Testis (tissue), 3 donors: ENCODE results near the gene SPATA19. TPM values are rescaled to one million over a fixed set of nuclear protein-coding genes. Genes with fewer than 3 reads are reported as not detected.

Source experiments
- DNase-seq: peaks from one replicate; pipeline ENCODE4 v3.0.0-alpha.2; 2019
- H3K27ac ChIP-seq, 2 donors: fragments of 200-600 bp; sonication (generic); one replicate each; pipeline ENCODE4 v1.5.1; 2019
- H3K27me3 ChIP-seq: fragments of 200-600 bp; sonication (generic); one replicate; pipeline ENCODE4 v1.5.1; 2019
- H3K36me3 ChIP-seq: fragments of 200-600 bp; sonication (generic); one replicate; pipeline ENCODE4 v1.5.1; 2017; ENCODE audit warnings: low read depth; ENCODE audit errors: missing control alignments
- H3K4me1 ChIP-seq: fragments of 200-600 bp; sonication (generic); one replicate; pipeline ENCODE4 v1.5.1; 2019
- H3K4me3 ChIP-seq, 2 donors: fragments of 200-600 bp; sonication (generic); one replicate each; pipeline ENCODE4 v1.5.1; 2017 to 2019
- H3K9me3 ChIP-seq: fragments of 200-600 bp; sonication (generic); one replicate; pipeline ENCODE4 v1.5.1; 2017
- POLR2A ChIP-seq: fragments of 450-650 bp; IDR thresholded peaks from one replicate; pipeline ENCODE4 v1.6.1; 2017; ENCODE audit warnings: antibody characterized with exemption, mild to moderate bottlenecking, moderate library complexity
- WGBS, 2 donors: methylation state at CpG; one replicate each; pipeline ENCODE4 v1.1.5; 2018; 5-methylcytosine and 5-hydroxymethylcytosine counted together
- intact Hi-C: fragments of 100-400 bp; cut with DNase I; formaldehyde crosslinking; loops from one replicate; pipeline ENCODE4 v1.15.1; 2023; ENCODE audit warnings: low total_unique reads
- polyA plus RNA-seq: library from polyadenylated mRNA; stranded (reverse); fragments of 350-450 nt; fragmentation: Illumina TruSeq; extraction: RNeasy Lipid Tissue Mini Kit (QIAGEN cat#74804); gene quantifications from one replicate; pipeline ENCODE4 v1.2.3, GENCODE V29; 2014; ENCODE audit warnings: low read depth, low replicate concordance; ENCODE audit not compliant: insufficient read depth
- total RNA-seq, 2 donors: library from RNA; depleted of rRNA; stranded (reverse); fragments of >200 nt; gene quantifications; one replicate each; pipeline ENCODE4 v1.2.3, GENCODE V29; 2016
- TF ChIP-seq, protein P1 (sequence below), 3 experiments: fragments of 450-650 bp in 2 of 3; fragments of 200-600 bp in 1 of 3; sonication (generic) in 1 of 3; IDR thresholded peaks; one replicate each; pipeline ENCODE4 v1.5.1; 2016 to 2019; ENCODE audit warnings: antibody characterized with exemption in 3 of 3, mild to moderate bottlenecking in 2 of 3, moderate library complexity in 1 of 3

Gene SPATA19
- total and polyA plus RNA-seq, 3 donors from 2014 or later, result 43.4 to 154 (median 142) TPM

DNA sequence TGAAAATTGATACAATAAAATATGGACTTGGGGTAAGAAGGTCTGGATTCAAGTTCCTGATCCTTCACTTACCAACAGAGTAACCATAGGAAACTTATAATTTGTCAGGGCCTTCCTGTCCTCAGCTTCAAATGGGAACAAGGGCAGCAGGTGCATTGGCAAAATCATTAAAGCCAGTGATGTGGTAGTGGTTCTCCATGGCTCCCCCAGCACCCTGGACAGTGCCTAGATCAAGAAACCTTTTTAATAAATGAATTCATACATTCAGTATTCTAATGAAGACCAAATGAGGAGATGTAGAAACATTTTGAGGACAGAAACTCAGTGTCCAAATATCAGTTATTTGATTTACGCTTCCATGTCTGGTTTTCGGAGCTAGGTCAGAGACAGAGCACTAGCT, 51.1 kb downstream of the SPATA19 start:
- DNase-seq, result no peak
- 92% methylated on average over 2 of the region's 2 CpGs for WGBS, 2 donors
- no peak overlapping the region for H3K27ac ChIP-seq
- H3K27me3 ChIP-seq, result no peaks in the 10 kb centered on the region
- intact Hi-C loops, result no loop called here
- no peaks in the 10 kb centered on the region for H3K4me1 ChIP-seq
- no peaks in the 10 kb centered on the region for H3K9me3 ChIP-seq
- TF ChIP-seq, protein P1, sequence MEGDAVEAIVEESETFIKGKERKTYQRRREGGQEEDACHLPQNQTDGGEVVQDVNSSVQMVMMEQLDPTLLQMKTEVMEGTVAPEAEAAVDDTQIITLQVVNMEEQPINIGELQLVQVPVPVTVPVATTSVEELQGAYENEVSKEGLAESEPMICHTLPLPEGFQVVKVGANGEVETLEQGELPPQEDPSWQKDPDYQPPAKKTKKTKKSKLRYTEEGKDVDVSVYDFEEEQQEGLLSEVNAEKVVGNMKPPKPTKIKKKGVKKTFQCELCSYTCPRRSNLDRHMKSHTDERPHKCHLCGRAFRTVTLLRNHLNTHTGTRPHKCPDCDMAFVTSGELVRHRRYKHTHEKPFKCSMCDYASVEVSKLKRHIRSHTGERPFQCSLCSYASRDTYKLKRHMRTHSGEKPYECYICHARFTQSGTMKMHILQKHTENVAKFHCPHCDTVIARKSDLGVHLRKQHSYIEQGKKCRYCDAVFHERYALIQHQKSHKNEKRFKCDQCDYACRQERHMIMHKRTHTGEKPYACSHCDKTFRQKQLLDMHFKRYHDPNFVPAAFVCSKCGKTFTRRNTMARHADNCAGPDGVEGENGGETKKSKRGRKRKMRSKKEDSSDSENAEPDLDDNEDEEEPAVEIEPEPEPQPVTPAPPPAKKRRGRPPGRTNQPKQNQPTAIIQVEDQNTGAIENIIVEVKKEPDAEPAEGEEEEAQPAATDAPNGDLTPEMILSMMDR (IDR thresholded peaks at IDR 0.05), result no peak
- no peak for TF ChIP-seq POLR2A
- no peaks in the 10 kb centered on the region for H3K36me3 ChIP-seq
- no peak overlapping the region for H3K4me3 ChIP-seq

DNA sequence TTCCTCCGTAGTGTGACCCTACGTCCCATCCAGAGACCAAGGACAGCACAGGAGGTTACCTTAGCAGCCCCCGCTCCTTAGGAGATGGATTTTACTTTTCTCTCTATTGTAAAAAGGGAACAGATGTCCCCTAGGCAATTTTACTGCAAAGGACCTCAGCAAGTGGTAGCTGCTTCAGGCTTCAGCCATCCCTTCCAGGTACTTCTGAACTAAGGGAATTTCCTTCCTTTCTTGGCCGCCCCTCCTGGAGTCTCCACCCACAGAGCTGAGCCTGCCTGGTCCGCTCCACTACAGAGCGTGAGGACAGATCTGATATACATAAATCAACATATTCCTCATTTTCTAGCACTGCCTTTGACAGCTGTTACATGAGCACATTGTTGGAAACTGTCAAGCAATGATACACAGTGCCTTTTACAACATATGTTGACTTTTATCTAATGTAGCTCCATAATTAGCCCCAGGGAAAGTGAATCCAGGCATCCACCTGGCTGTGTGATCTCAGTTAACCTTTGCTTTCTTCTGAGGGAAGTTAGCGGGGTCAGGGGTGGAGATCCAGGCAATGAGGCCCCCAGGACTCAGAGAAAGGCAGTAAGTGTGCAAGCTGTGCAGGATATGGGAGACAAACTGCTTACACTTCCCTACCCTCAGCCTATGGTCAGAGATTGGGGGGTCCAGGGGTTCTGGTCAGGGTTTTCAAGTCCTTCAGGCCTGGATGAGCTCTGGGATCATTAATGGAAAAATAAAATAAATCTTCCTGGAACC, 51.9 kb downstream of the SPATA19 start:
- Histone ChIP-seq H3K27ac (no peak overlapping the region), H3K36me3 (no peaks in the 10 kb centered on the region), H3K9me3 (no peaks in the 10 kb centered on the region), H3K27me3 (no peaks in the 10 kb centered on the region), H3K4me3 (no peak overlapping the region), H3K4me1 (no peaks in the 10 kb centered on the region)
- intact Hi-C loops, result no loop called here
- WGBS, 2 donors, result 76% methylated on average over 7 of the region's 7 CpGs
- no peak for DNase-seq
- no peak for TF ChIP-seq POLR2A
- TF ChIP-seq, protein P1 (IDR thresholded peaks at IDR 0.05), result no peak

DNA sequence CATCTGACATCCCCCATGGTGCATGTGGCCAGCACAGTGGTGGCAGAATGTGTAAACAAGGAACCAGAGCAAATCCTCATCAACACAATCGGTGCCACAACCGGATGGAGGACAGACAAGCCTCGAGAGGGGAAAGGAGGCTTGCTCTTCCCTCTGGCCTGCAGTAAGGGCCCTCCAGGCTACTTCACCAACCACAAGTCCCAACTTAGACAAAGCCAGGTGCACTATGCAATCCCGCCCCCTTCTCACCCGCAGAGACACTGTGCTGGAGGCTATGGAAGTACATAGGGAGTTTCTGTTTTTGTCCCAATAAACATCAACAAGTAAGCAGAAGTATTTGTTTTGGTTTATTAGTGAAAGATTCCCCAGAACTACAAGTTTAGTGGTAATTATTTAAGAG, 54.3 kb downstream of the SPATA19 start:
- no peaks in the 10 kb centered on the region for H3K27me3 ChIP-seq
- no peak overlapping the region for H3K27ac ChIP-seq
- intact Hi-C loops, result no loop called here
- H3K4me3 ChIP-seq, result no peak overlapping the region
- no peaks in the 10 kb centered on the region for H3K36me3 ChIP-seq
- DNase-seq, result no peak
- no peaks in the 10 kb centered on the region for H3K9me3 ChIP-seq
- H3K4me1 ChIP-seq, result no peaks in the 10 kb centered on the region
- 77 to 82% methylated on average over 5 of the region's 5 CpGs for WGBS, 2 donors
- TF ChIP-seq, protein P1 (IDR thresholded peaks at IDR 0.05), result no peak
- TF ChIP-seq POLR2A, result no peak

Other genes starting within 250 kb of the SPATA19 start
- gene IGSF9B, start 111.5 kb upstream of the SPATA19 start, total RNA-seq, result 100 to 1,000 TPM in 1 of 2 donors, 10 to 100 TPM in 1; 71.9 to 119 TPM
- gene IGSF9B, start 111.5 kb upstream of the SPATA19 start, polyA plus RNA-seq, result 16.8 TPM
- 100 to 1,000 TPM; 172 to 188 TPM for gene JAM3, start 223.6 kb upstream of the SPATA19 start, total RNA-seq
- gene JAM3, start 223.6 kb upstream of the SPATA19 start, polyA plus RNA-seq, result 81.0 TPM